OCI-M1 (cell line): ENCODE measurements around the gene PPL.
"Not testable (repeated sequence)": the region's sequence is repeated elsewhere in the genome, so short reads cannot be mapped to it uniquely, and the experiment has no call there.

Source experiments
- DNase-seq: peaks from one replicate; lab custom pipeline; 2025; lab: John Stamatoyannopoulos, UW

PPL gene

GRCh38 chr16:4909825-4910224 lies 27.1 kb downstream of the PPL start:
- no peak for DNase-seq

GRCh38 chr16:4908854-4909401 lies 28.0 kb downstream of the PPL start:
- no peak for DNase-seq

GRCh38 chr16:4904942-4905615 lies 31.9 kb downstream of the PPL start:
- no peak for DNase-seq

GRCh38 chr16:4904108-4904941 lies 32.6 kb downstream of the PPL start:
- no peak for DNase-seq

GRCh38 chr16:4902038-4902437 lies 34.9 kb downstream of the PPL start:
- no peak for DNase-seq

- DNase-seq = no peak
These were observed 36.2 kb downstream of the PPL start for GRCh38 chr16:4900750-4901149.

- DNase-seq = no peak
These were observed 36.9 kb downstream of the PPL start for GRCh38 chr16:4900036-4900435.

- DNase-seq = no peak
These were observed 37.5 kb downstream of the PPL start for GRCh38 chr16:4899474-4899846.

- no peak for DNase-seq
These were observed 38.0 kb downstream of the PPL start for GRCh38 chr16:4898811-4899473.

- no peak for DNase-seq
These were observed 39.6 kb downstream of the PPL start for GRCh38 chr16:4897328-4897727.

GRCh38 chr16:4896761-4897160 lies 40.2 kb downstream of the PPL start:
- DNase-seq = not testable (repeated sequence)

- no peak for DNase-seq
These were observed 41.6 kb downstream of the PPL start for GRCh38 chr16:4895366-4895765.

- no peak for DNase-seq
These were observed 42.4 kb downstream of the PPL start for GRCh38 chr16:4894276-4895150.

GRCh38 chr16:4893103-4893862 lies 43.7 kb downstream of the PPL start:
- no peak for DNase-seq

GRCh38 chr16:4892361-4893102 lies 44.4 kb downstream of the PPL start:
- no peak for DNase-seq

- DNase-seq = no peak
These were observed 45.1 kb downstream of the PPL start for GRCh38 chr16:4891886-4892216.

- no peak for DNase-seq
These were observed 45.7 kb downstream of the PPL start for GRCh38 chr16:4891097-4891885.

GRCh38 chr16:4890686-4891085 lies 46.3 kb downstream of the PPL start:
- no peak for DNase-seq

GRCh38 chr16:4890026-4890425 lies 46.9 kb downstream of the PPL start:
- DNase-seq = no peak
